ENCODE data around the gene CARD8. TPM values are rescaled to one million over a fixed set of nuclear protein-coding genes. Genes with fewer than 3 reads are reported as not detected.

CARD8 gene
- total and polyA plus RNA-seq, 7 experiments from 2014 or later: 73.6 to 301 (median 165) TPM

DNA sequence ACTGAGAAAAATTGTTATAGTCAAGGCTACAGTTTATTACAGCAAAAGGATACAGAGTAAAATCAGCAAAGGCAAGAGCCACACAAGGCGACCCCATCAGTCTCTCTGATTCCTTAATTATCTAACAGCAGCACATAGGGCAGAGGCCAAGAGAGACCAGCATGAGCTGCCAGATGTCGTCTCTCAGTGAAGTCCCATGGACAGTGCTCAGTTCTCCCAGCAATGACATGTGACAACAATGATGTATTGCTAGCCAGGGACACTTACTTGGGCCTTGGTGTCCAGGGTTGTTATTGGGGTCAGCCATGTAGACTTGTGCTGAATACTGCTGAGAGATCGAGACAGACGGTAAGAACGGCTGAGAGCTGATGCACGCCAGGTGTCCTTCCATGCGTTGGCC is 63.0 kb downstream of the CARD8 start:
- peaks cover 0 to 21% (median 11%) of the 10 kb centered on the region in 5 donors for H3K36me3 Mint-ChIP-seq
- CTCF ChIA-PET: no interaction called here

DNA sequence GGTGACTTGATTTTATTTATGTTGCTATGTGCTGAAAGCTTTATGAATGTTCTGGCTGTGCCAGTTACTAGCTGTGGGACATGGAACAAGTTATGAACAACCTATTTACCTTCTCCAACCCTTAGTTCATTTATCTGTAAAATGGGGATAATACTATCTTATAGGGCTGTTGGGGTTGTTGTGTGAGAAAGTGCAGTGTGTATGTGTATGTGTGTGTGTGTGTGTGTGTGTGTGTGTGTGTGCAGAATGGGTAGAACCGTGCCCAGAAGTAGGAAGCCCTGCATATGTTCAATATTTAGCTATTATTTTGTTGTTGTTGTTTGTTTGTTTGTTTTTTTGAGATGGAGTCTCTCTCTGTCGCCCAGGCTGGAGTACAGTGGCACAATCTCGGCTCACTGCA is 64.8 kb downstream of the CARD8 start:
- Histone ChIP-seq H3K27ac (ENCODE audit: low read depth, low read length) (no peak overlapping the region), H3K36me3 (ENCODE audit: control insufficient read depth in 2 of 3, insufficient read depth in 3 of 3, low read length in 3 of 3) (no peaks in the 10 kb centered on the region), H3K27me3 (ENCODE audit: control insufficient read depth in 2 of 2, insufficient read depth in 2 of 2, low read length in 2 of 2) (no peaks in the 10 kb centered on the region), H3K9me3 (ENCODE audit: control insufficient read depth in 2 of 3, low read length in 3 of 3) (no peaks in the 10 kb centered on the region), H3K4me3 (ENCODE audit: low read length) (no peak overlapping the region), H3K4me1 (ENCODE audit: control insufficient read depth in 2 of 2, insufficient read depth in 2 of 2, low read length in 2 of 2) (no peaks in the 10 kb centered on the region)
- H3K27ac Mint-ChIP-seq: peak overlapping the region in 3 of 9 donors; percentile 1 to 46 (median 41)
- no peaks in the 10 kb centered on the region for H3K9me3 Mint-ChIP-seq
- ChIA-PET CTCF (interaction anchor here (0.7 kb wide), 1 partner anchor 71 kb away, joined by 3 read pairs; no protein-coding TSS in a partner anchor), POLR2A (interaction anchor here (0.9 to 1.0 kb wide), 2 partner anchors 13 to 351 kb away, joined by 3 to 4 read pairs; no protein-coding TSS in a partner anchor)
- DNase-seq: no peak
- peaks cover 0 to 22% (median 11%) of the 10 kb centered on the region in 5 donors for H3K36me3 Mint-ChIP-seq
- intact Hi-C loops (cut with micrococcal nuclease): no loop called here
- no peak for ATAC-seq
- H3K4me1 Mint-ChIP-seq: peaks cover 0 to 13% (median 3%) of the 10 kb centered on the region in 7 donors
- no peaks in the 10 kb centered on the region for H3K27me3 Mint-ChIP-seq
- H3K4me3 Mint-ChIP-seq: peak overlapping the region in 1 of 10 donors; percentile 1

More for the DNA sequence above, 63.0 kb downstream of the CARD8 start:
- ATAC-seq: no peak
- intact Hi-C loops (cut with micrococcal nuclease): no loop called here
- Histone ChIP-seq H3K4me1 (ENCODE audit: control insufficient read depth in 2 of 2, insufficient read depth in 2 of 2, low read length in 2 of 2) (no peaks in the 10 kb centered on the region), H3K27ac (ENCODE audit: low read depth, low read length) (no peak overlapping the region), H3K36me3 (ENCODE audit: control insufficient read depth in 2 of 3, insufficient read depth in 3 of 3, low read length in 3 of 3) (no peaks in the 10 kb centered on the region), H3K27me3 (ENCODE audit: control insufficient read depth in 2 of 2, insufficient read depth in 2 of 2, low read length in 2 of 2) (no peaks in the 10 kb centered on the region), H3K9me3 (ENCODE audit: control insufficient read depth in 2 of 3, low read length in 3 of 3) (no peaks in the 10 kb centered on the region), H3K4me3 (ENCODE audit: low read length) (no peak overlapping the region)
- DNase-seq: no peak
- POLR2A ChIA-PET: no interaction called here
- Mint-ChIP-seq H3K27me3 (no peaks in the 10 kb centered on the region), H3K9me3 (no peaks in the 10 kb centered on the region), H3K4me3 (no peak overlapping the region), H3K27ac (peak overlapping the region in 1 of 9 donors; percentile 5), H3K4me1 (peaks cover 0 to 18% (median 6%) of the 10 kb centered on the region in 7 donors)

DNA sequence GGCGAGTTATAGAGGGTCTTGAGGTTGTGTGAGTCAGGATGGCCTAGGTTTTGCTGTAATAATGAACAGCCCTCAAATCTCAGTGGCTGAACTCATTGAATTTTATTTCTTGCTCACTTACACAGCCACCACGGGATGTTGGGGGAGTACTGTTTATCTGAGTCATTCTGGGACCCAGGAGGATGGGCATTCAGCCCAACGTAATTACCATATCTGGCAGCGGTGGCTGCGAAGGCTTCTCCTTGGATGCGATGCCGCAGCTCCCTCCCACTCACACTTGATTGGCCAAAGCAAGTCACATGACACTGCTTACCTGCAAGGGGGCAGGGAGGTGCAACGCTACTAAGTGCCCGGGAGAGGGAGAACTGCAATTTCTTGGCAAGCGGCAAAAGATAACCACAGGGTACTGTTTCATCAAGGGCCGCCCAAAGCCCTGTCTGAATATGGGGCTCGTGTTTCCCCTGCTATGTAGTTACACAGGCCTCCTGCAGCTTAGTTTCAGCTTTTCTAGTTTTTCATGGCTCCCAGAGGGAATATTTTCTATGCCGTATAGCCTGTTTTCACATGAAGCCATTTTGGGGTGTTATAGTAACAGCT is 65.3 kb downstream of the CARD8 start:
- H3K4me3 ChIP-seq (ENCODE audit: low read length): no peak overlapping the region
- Mint-ChIP-seq H3K27ac (peak overlapping the region in 2 of 9 donors; percentile 1 to 46), H3K9me3 (no peaks in the 10 kb centered on the region), H3K27me3 (no peaks in the 10 kb centered on the region), H3K36me3 (peaks cover 0 to 22% (median 11%) of the 10 kb centered on the region in 5 donors), H3K4me3 (peak overlapping the region in 1 of 10 donors; percentile 1), H3K4me1 (peaks cover 0 to 11% (median 3%) of the 10 kb centered on the region in 7 donors)
- H3K9me3 ChIP-seq (ENCODE audit: control insufficient read depth in 2 of 3, low read length in 3 of 3): no peaks in the 10 kb centered on the region
- no peaks in the 10 kb centered on the region for H3K36me3 ChIP-seq (ENCODE audit: control insufficient read depth in 2 of 3, insufficient read depth in 3 of 3, low read length in 3 of 3)
- no peaks in the 10 kb centered on the region for H3K27me3 ChIP-seq (ENCODE audit: control insufficient read depth in 2 of 2, insufficient read depth in 2 of 2, low read length in 2 of 2)
- H3K4me1 ChIP-seq (ENCODE audit: control insufficient read depth in 2 of 2, insufficient read depth in 2 of 2, low read length in 2 of 2): no peaks in the 10 kb centered on the region
- ATAC-seq (peak; percentile 73), DNase-seq (peak in 4 of 9 donors; percentile 36 to 57 (median 48))
- intact Hi-C loops (cut with micrococcal nuclease): no loop called here
- CTCF ChIA-PET: no interaction called here
- H3K27ac ChIP-seq (ENCODE audit: low read depth, low read length): no peak overlapping the region
- POLR2A ChIA-PET: interaction anchor here (0.9 to 1.0 kb wide), 2 partner anchors 14 to 351 kb away, joined by 3 to 4 read pairs; no protein-coding TSS in a partner anchor

- Mint-ChIP-seq H3K27me3 (no peaks in the 10 kb centered on the region), H3K4me3 (no peak overlapping the region), H3K27ac (no peak overlapping the region), H3K36me3 (peaks cover 0 to 27% (median 17%) of the 10 kb centered on the region in 5 donors), H3K4me1 (peaks cover 0 to 5% (median 0%) of the 10 kb centered on the region in 7 donors), H3K9me3 (peaks cover 0 to 8% (median 2%) of the 10 kb centered on the region in 11 donors)
- H3K27me3 ChIP-seq (ENCODE audit: control insufficient read depth in 2 of 2, insufficient read depth in 2 of 2, low read length in 2 of 2): no peaks in the 10 kb centered on the region
- no peak overlapping the region for H3K27ac ChIP-seq (ENCODE audit: low read depth, low read length)
- no peak for DNase-seq
- H3K4me1 ChIP-seq (ENCODE audit: control insufficient read depth in 2 of 2, insufficient read depth in 2 of 2, low read length in 2 of 2): no peaks in the 10 kb centered on the region
- H3K9me3 ChIP-seq (ENCODE audit: control insufficient read depth in 2 of 3, low read length in 3 of 3): peaks cover 0 to 7% (median 0%) of the 10 kb centered on the region in 3 experiments
- intact Hi-C loops (cut with micrococcal nuclease): no loop called here
- H3K36me3 ChIP-seq (ENCODE audit: control insufficient read depth in 2 of 3, insufficient read depth in 3 of 3, low read length in 3 of 3): no peaks in the 10 kb centered on the region
- ChIA-PET CTCF (interaction anchor here (0.6 kb wide), 1 partner anchor 81 kb away, joined by 3 read pairs; no protein-coding TSS in a partner anchor), POLR2A (interaction anchor here (0.6 to 0.7 kb wide), 2 partner anchors 157 to 1299 kb away, joined by 3 to 7 read pairs; no protein-coding TSS in a partner anchor)
- ATAC-seq: no peak
- no peak overlapping the region for H3K4me3 ChIP-seq (ENCODE audit: low read length)
Observed at GRCh38 chr19:48186541-48186991, 69.1 kb downstream of the CARD8 start.

DNA sequence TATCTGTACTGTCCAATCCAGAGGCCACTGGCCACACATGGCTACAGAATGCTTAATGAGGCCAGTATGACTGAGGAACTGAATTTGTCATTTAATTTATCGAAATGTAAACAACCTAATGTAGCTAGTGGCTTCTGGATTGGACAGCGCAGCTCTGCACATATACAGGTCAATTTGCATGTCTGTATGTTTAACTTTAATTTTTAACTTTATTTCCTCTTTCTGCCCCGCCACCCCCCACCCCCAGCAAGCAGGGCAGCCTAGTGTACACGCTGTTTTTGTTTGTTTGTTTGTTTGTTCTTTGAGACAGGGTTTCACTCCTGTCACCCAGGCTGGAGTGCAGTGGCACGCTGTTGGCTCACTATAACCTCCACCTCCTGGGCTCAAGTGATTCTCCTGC is 69.7 kb downstream of the CARD8 start:
- H3K4me1 ChIP-seq (ENCODE audit: control insufficient read depth in 2 of 2, insufficient read depth in 2 of 2, low read length in 2 of 2): no peaks in the 10 kb centered on the region
- Mint-ChIP-seq H3K36me3 (peaks cover 0 to 31% (median 22%) of the 10 kb centered on the region in 5 donors), H3K4me3 (no peak overlapping the region), H3K27ac (peak overlapping the region in 1 of 9 donors; percentile 36), H3K27me3 (no peaks in the 10 kb centered on the region), H3K4me1 (peaks cover 0 to 5% (median 0%) of the 10 kb centered on the region in 7 donors), H3K9me3 (peaks cover 0 to 14% (median 7%) of the 10 kb centered on the region in 11 donors)
- H3K27me3 ChIP-seq (ENCODE audit: control insufficient read depth in 2 of 2, insufficient read depth in 2 of 2, low read length in 2 of 2): no peaks in the 10 kb centered on the region
- H3K9me3 ChIP-seq (ENCODE audit: control insufficient read depth in 2 of 3, low read length in 3 of 3): peaks cover 0 to 11% (median 0%) of the 10 kb centered on the region in 3 experiments
- ChIA-PET POLR2A (interaction anchor here (0.7 kb wide), 1 partner anchor 17 kb away, joined by 3 read pairs; no protein-coding TSS in a partner anchor), CTCF (no interaction called here)
- DNase-seq (no peak), ATAC-seq (no peak)
- intact Hi-C loops (cut with micrococcal nuclease): no loop called here
- no peak overlapping the region for H3K4me3 ChIP-seq (ENCODE audit: low read length)
- H3K36me3 ChIP-seq (ENCODE audit: control insufficient read depth in 2 of 3, insufficient read depth in 3 of 3, low read length in 3 of 3): no peaks in the 10 kb centered on the region
- H3K27ac ChIP-seq (ENCODE audit: low read depth, low read length): no peak overlapping the region

DNA sequence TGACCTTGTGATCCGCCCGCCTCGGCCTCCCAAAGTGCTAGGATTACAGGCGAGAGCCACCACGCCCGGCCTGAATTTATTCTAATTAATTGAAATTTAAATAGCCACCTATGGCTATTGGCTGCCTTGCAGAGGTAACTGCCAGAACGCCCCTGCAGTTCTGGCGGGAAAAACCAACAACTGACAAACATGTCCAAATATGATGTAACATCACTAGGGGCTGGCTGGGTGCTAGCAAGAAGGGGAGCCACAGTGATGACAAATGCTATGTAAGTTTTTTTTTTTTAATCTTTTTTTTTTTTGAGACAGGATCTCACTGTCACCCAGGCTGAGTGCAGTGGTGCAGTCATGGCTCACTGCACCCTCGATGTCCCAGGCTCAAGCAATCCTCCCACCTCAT is 72.4 kb downstream of the CARD8 start:
- intact Hi-C loops (cut with micrococcal nuclease): no loop called here
- Mint-ChIP-seq H3K27ac (no peak overlapping the region), H3K36me3 (peaks cover 0 to 34% (median 16%) of the 10 kb centered on the region in 5 donors), H3K4me3 (no peak overlapping the region), H3K27me3 (no peaks in the 10 kb centered on the region), H3K9me3 (peaks cover 0 to 16% (median 7%) of the 10 kb centered on the region in 11 donors), H3K4me1 (peaks cover 0 to 3% (median 0%) of the 10 kb centered on the region in 7 donors)
- H3K4me3 ChIP-seq (ENCODE audit: low read length): no peak overlapping the region
- no peaks in the 10 kb centered on the region for H3K36me3 ChIP-seq (ENCODE audit: control insufficient read depth in 2 of 3, insufficient read depth in 3 of 3, low read length in 3 of 3)
- no peak for DNase-seq
- ChIA-PET POLR2A (interaction anchor here (0.7 kb wide), 2 partner anchors 674 to 1148 kb away, joined by 3 to 5 read pairs; no protein-coding TSS in a partner anchor), CTCF (interaction anchor here (0.6 kb wide), 1 partner anchor 390 kb away, joined by 3 read pairs; no protein-coding TSS in a partner anchor)
- no peaks in the 10 kb centered on the region for H3K27me3 ChIP-seq (ENCODE audit: control insufficient read depth in 2 of 2, insufficient read depth in 2 of 2, low read length in 2 of 2)
- no peak overlapping the region for H3K27ac ChIP-seq (ENCODE audit: low read depth, low read length)
- no peak for ATAC-seq
- H3K9me3 ChIP-seq (ENCODE audit: control insufficient read depth in 2 of 3, low read length in 3 of 3): peaks cover 0 to 11% (median 0%) of the 10 kb centered on the region in 3 experiments
- H3K4me1 ChIP-seq (ENCODE audit: control insufficient read depth in 2 of 2, insufficient read depth in 2 of 2, low read length in 2 of 2): no peaks in the 10 kb centered on the region

All from naive thymus-derived CD4-positive, alpha-beta T cell (primary cell).